Astrocyte of the spinal cord (primary cell): Measurements from ENCODE around the gene TBCE.
A peak's percentile ranks its signal among the peaks of the same experiment; 100 is the strongest.

Source experiments
- DNase-seq: peaks from one replicate; pipeline ENCODE4 v3.0.0; 2011; ENCODE audit warnings: low read depth, low spot score
- H3K4me3 ChIP-seq: 2 replicates; pipeline ENCODE4 v1.5.1; 2011; ENCODE audit warnings: low read depth, mild to moderate bottlenecking, low read length, moderate library complexity
- in situ Hi-C: cut with HindIII; loops from 2 replicates; pipeline ENCODE4 v1.10.0; 2017; ENCODE audit warnings: low sequenced_read_pairs
- TF ChIP-seq, protein P1 (sequence below): IDR thresholded peaks from 2 replicates; pipeline ENCODE4 v1.5.1; 2012; ENCODE audit warnings: low read depth, mild to moderate bottlenecking, low read length, inconsistent platforms

Gene TBCE, protein sequence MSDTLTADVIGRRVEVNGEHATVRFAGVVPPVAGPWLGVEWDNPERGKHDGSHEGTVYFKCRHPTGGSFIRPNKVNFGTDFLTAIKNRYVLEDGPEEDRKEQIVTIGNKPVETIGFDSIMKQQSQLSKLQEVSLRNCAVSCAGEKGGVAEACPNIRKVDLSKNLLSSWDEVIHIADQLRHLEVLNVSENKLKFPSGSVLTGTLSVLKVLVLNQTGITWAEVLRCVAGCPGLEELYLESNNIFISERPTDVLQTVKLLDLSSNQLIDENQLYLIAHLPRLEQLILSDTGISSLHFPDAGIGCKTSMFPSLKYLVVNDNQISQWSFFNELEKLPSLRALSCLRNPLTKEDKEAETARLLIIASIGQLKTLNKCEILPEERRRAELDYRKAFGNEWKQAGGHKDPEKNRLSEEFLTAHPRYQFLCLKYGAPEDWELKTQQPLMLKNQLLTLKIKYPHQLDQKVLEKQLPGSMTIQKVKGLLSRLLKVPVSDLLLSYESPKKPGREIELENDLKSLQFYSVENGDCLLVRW

GRCh38 chr1:235367000-235367908 is at the start of gene TBCE:
TBCE (plus strand) TSS chr1:235367427; CDS start chr1:235380050, 12,623 bp downstream.
- DNase-seq, result peak; percentile 98
- TF ChIP-seq, protein P1, sequence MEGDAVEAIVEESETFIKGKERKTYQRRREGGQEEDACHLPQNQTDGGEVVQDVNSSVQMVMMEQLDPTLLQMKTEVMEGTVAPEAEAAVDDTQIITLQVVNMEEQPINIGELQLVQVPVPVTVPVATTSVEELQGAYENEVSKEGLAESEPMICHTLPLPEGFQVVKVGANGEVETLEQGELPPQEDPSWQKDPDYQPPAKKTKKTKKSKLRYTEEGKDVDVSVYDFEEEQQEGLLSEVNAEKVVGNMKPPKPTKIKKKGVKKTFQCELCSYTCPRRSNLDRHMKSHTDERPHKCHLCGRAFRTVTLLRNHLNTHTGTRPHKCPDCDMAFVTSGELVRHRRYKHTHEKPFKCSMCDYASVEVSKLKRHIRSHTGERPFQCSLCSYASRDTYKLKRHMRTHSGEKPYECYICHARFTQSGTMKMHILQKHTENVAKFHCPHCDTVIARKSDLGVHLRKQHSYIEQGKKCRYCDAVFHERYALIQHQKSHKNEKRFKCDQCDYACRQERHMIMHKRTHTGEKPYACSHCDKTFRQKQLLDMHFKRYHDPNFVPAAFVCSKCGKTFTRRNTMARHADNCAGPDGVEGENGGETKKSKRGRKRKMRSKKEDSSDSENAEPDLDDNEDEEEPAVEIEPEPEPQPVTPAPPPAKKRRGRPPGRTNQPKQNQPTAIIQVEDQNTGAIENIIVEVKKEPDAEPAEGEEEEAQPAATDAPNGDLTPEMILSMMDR, result peak; percentile 18
- peak within 1 kb of the TSS; percentile 89 for H3K4me3 ChIP-seq
- in situ Hi-C loops, result no loop called here

- TF ChIP-seq, protein P1, result no peak
- DNase-seq, result no peak
- H3K4me3 ChIP-seq, result no peak overlapping the region
- in situ Hi-C loops, result no loop called here
These were observed 48.0 kb upstream of the TBCE start for GRCh38 chr1:235319255-235319654.

DNA sequence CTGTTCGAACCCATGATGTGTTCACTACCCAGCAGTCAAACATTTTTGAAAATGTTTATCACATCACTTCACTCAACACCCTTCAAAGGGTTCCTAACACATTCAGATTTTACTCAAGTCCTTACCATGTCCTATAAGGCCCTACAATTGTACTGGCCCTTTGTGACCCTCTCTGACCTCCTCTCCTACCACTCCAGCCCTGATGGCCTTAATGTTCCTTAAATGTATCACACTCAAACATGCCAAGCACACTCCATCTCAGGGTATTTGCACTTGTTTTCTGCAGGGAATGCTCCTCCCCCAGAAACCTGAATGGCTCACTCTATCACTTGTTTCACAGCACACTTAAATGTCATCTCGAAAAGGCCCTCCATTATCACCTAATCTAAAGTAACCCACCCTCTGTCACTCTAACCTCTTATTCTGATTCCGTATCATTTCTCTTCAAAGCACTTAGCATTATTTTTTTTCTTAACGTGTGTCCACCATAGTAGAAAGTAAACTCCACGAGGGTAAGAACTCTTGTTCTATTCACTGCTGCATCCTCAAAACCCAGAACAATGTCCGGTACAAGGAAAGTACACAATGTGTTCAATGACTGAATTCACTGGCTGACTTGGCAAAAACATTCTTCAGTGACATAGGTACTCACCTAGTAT is 46.6 kb upstream of the TBCE start:
- DNase-seq, result no peak
- H3K4me3 ChIP-seq, result no peak overlapping the region
- in situ Hi-C loops, result no loop called here
- TF ChIP-seq, protein P1, result no peak

DNA sequence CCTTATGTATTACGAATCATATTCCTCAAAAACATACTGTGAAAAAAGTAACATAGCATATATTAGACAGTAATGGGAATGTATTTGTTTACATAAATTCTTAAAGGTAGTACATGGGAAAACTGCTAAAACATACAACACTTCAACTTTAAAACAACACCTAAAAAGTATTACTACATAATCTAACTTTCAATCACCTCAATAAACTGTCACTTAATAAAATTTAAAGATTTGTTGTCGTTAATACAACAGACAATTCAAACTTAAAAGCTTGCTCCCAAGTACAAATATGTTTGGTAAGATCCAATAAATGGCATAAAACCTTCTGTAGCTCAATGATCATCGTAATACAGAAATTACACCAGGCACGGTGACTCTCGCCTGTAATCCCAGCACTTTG is 42.9 kb upstream of the TBCE start:
- TF ChIP-seq, protein P1, result no peak
- in situ Hi-C loops, result no loop called here
- DNase-seq, result no peak
- H3K4me3 ChIP-seq, result no peak overlapping the region

DNA sequence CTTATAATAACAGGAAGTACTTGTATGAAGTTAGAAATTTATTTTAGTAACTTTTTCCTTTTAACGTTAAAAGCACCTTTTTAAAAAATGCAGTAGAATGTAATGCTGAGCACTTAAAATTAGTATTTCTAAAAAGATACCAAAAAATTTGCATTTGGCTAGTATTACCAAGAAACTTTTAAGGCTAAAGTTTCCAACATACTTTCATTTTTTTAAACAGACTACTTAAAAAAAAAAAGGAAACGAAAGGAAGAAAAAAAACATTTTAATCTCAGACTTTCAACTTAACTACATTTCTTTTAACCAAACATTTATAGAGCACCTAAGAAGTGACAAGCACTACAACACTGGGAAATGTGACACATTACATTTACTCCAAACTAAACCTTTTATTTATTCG is 42.1 kb upstream of the TBCE start:
- in situ Hi-C loops, result no loop called here
- TF ChIP-seq, protein P1, result no peak
- no peak overlapping the region for H3K4me3 ChIP-seq
- DNase-seq, result no peak

DNA sequence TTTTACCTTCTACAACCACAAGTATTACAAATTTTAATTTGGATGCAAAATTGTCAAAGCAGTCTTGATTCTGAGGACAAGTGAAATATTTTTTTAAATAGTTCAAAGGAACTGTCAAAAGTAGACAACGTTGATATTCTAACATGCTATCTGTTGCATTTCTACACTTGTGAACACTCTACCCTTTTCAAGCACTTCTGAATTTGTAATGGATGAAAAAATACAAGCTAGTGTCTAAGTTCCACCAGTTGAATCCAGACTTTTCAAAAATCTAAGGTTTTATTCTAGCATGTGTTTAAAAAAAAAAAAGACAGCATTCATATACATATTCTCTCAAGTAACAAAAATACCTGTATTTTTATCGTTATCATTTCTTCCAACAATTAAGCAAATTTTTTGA is 41.4 kb upstream of the TBCE start:
- in situ Hi-C loops, result no loop called here
- DNase-seq, result no peak
- TF ChIP-seq, protein P1, result no peak
- peak overlapping the region; percentile 97 for H3K4me3 ChIP-seq
